GM18517 (cell line): ENCODE results near the gene SVIL.
"Not testable (repeated sequence)": the region's sequence is repeated elsewhere in the genome, so short reads cannot be mapped to it uniquely, and the experiment has no call there.

ENCODE experiments used
- ATAC-seq: cut with Tn5 transposase; IDR thresholded peaks from one replicate; pipeline ENCODE4 v1.9.1; 2021; ENCODE audit warnings: mild to moderate bottlenecking, moderate library complexity; ENCODE audit not compliant: unreplicated experiment

The SVIL gene

DNA sequence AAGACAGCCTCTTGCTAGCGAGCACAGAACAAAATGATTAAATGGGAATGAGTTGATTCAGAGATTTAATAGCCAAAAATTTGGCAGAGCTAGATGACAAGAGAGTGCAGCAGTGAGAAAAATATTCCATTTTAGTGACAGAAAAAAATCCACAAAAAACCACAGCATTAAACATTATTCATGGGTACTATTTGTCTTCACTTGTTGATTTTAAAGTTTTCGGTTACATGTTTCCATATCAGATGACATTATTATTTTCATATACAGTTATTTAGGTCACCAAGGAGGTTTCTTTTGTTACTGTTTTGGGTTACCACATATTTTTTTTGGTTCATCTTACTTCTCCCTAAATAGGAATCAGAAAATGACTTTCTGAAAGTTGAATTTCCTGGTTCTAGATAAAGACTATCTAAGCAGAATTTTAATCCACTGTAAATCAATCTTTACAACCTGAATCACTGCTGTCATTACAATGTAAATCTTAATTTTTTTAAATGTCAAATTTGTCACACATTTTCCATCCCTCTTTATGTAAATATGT is 87.9 kb downstream of the SVIL start:
- ATAC-seq: no peak

DNA sequence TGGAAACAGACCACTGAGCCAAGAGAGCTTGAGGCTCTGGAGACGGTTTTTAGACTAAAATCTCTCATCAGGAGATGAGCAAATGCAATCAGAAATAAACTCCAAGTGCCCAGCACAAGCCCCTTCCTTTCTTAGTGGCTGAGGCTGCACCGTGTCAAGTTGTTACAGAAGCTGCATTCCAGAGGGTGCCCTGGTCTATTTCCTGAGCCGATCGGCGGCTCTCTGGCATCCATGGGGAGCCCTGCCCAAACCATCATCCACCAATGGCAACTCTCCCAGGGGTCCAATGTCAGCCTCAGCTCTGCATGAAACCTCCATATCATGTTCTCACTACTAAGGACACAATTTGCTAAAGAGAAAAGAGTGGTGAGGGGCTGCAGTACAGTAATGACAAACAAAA is 89.6 kb downstream of the SVIL start:
- ATAC-seq: no peak

DNA sequence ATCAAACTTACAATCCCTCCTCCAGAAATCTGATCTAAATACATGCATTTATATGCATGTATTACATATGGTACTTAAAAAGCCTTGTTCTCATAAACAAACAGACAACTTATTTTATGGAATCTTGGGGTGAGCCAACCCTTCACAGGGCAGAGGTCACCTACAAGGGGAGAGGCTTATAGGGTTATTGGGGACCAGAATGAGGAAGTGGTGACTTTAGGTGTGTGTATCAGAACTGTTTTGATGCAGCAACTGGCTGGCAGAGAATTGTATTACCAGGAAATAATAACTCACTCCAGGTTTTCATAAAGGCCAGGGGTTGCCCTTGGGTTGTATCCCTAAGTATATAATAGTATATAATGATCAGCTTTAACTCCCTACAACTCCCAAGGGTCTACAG is 91.1 kb downstream of the SVIL start:
- ATAC-seq: no peak

DNA sequence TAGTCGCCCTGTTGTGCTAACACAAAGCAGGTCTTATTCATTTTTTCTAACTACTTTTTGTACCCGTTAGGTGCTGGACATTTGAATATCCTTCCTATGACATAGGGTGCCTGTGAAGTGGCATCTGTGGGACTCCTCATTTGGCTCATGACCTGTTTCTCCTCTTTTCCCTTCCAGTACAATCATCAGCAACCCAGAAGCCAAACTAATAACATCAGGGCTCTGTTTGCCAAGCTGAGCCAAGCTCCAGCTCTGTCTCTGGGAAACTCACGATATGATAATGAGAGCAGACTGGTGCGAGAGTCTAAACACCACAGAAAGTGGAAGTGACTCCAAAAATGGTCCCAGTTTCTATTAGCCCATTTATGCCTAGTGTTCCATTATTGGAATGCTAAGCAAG is 92.0 kb downstream of the SVIL start:
- no peak for ATAC-seq

DNA sequence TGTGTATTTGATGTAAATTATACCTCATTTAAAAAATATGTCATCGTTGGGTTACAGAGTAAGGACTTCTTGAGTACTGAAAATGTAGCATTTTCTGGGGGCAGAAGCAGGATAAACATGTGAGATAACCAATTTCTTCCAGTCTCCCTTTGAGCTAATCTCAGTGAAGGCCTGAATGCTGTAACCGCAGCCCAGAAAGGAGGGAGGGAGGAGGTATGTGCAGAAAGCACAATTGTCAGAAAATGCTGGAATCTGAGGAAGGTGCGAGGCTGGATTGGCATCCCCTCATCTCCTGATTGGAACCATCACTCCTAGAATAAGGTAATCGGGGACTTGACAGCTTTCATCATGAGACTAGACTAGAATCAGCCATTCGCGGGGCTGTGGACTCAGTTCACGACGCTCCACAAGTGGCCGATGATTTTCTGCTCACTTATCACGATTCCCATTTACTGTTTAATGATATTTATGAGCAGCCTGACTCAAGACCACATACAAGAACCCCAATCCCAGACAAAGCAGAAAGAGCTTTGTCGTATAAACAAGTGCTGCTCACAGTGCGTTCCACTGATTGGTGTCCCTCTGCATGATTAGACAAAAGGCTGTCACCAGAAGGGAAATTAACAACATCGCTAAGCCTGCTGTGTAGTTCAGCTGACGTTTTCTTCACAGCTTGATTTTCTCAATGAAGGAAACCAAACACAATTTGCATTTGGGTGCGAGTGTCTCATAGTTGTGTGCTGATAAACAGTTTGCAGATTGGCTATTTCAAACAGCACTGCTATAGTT is 93.2 kb downstream of the SVIL start:
- ATAC-seq: no peak

DNA sequence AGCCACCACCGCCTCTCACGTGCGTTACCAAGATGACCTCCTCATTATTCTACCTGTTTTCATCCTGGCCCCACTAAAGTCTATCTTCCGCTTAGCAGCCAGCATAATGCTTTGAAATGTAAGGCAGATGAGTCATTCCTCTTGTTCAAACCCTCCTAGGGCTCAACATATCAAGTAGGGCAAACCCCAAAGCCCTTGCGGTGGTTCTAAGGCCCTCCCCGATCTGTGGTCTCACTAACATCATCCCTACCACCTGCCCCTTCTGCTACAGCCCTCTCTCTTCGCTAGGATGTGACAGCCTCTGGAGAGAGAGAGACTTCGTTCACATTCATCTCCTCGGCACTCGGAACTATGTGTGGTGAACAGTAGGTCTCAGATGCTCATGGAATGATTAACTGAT is 94.8 kb downstream of the SVIL start:
- ATAC-seq: no peak

DNA sequence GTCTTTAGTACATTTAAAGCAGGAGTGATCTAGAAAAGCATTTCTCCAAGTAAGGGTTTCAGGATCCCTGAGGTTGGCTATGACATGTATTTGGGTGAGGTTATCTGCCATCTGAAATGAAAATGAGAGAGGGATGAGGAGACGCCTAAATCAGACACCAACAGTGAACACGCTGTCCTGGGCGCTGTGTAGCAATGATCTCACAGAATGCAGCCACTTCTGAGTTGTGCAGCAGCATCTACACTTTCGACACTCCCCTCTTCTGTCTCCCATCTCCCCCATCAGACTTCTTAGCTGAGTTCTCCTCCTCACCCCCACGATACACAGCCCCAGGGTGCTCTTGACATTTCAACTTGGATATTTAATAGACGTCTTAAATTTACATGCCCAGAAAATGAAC is 95.4 kb downstream of the SVIL start:
- ATAC-seq: no peak

DNA sequence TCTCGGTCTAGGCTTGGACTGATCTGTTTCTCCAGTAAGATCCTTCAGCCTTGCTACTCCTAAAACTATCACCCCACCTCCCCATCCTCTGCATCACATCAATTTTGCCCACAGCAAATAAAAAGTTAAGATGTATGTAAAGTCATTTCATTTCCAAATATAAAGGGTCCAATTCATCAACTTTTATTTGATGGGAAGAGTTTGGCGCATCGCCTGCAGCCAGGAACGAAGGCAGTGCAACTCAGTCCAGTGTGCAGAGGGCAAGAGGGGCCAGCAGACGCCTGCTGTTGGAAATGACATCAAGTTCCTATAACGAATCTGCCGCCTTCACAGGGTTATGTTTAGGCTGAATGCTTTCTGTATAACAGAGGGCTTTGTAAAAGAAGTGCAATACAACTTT is 97.0 kb downstream of the SVIL start:
- no peak for ATAC-seq

DNA sequence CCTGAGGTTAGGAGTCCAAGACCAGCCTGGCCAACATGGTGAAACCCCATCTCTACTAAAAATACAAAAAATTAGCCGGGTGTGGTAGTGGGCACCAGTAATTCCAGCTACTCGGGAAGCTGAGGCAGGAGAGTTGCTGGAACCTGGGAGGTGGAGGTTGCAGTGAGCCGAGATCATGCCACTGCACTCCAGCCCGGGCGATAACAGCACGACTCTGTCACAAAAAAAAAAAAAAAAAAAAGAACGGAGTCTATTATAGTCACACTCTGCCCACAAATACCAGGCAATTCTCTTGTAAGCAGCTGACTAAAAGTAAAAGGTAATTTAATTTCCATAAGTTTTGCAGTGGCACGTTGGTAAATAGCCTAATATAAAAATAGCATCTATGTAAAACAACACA is 98.1 kb downstream of the SVIL start:
- not testable (repeated sequence) for ATAC-seq

DNA sequence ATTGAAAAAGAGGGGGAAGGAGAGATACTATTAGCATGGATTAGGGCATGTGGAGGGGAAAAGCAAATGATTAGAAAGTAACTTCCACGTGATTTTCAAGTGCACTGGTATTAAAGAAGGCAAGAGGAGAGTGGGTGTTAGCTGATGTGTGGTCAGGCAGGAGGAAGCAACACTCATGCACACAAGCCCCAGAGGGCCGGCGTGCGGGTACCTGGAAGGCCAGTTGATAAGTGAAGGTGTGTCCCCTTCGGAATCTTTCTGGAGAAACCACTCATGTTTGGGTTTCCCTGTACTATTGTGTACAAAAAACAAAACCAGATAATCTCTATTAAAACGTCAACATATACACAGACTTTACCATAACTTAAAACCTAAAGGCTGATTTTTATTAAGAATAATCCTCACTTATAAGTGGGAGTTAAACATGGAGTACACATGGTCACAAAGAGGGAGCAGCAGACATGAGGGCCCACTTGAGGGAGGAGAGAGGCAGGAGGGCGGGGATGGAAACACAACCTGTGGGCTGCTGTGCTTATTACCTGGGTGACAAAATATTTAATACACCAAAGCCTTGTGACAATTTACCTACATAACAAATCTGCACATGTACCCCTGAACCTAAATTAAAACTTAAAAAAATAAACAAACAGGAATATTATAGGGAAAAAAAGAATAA is 98.9 kb downstream of the SVIL start:
- ATAC-seq: no peak

DNA sequence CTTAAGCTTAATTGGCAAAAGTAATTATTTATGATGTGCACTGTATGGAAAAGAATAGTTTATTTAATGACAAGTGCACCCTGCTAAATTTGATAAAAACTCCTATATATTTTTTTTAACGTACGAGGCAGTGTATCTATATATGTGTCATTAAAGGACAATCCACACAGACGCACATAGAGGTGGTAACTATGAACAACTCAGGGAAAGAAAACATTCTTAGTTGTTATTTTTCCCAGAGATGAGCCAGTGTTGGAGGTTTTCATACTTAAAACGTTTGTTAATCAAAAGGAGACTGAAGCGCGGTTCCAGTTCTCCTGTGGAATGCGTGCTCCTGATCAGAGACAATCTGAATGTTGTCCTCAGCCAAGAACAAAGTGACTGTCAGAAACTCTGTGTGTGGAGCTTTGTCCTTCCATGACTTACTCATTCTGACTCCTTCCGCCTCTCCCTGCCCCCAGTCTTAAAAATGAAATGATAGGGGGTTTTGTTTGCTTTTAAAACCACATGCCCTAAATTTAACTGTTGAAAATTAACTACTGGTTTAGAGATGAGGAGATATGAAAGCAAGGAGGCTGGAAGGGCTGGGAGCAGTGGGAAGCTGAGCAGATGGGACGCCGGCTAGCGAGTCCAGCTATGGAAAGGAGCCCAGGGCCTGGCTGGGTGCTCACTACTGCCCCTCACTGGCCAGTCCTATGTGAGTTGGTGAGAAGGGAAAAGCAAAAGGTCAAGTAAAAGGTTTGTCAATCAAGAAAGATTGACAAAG is 99.6 kb downstream of the SVIL start:
- ATAC-seq: no peak

DNA sequence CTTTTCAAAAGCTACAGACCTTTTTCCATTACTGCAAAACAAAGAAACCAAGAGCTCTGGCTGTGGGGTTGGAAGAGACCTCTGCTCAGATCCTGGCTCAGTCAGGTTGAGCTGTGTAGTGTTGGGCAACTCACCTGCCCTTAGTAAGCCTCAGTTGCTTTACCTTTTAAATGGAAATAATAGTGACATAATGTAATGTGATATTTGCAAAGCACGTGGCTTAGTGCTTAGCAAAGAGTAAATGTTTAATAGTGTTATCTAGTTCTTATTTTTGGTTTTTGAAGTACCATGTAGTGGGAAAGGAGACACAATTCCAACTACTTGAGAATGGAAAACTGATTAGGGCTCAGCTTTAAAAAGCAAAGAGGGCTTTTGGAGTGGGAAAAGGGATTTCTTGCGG is 100.2 kb downstream of the SVIL start:
- no peak for ATAC-seq

DNA sequence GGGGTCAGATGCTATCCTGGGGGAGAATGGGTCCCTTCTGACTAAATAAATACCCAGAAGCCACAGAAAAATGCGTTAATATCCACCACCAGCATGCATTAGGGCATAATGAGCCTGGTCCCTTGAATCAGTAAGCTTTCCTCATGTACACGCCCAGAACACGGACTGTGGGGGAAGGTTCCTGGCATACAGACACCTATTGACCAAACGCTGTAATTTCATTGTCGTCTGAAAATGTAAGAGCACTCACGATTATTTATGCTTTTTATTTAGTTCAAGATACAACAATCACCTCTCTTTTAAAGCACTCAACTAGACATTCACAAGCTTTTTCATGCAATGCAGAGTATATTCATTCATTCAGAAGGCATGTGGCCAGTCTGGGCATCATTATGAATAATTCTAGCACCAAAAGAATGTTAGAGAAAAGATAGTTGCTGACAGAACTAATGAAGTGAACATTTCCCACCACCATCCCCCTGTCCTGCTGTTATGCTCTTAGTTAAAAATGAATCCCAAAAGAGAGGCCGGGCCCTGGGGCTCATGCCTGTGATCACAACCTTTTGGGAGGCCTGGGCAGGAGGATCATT is 101.0 kb downstream of the SVIL start:
- ATAC-seq: no peak

DNA sequence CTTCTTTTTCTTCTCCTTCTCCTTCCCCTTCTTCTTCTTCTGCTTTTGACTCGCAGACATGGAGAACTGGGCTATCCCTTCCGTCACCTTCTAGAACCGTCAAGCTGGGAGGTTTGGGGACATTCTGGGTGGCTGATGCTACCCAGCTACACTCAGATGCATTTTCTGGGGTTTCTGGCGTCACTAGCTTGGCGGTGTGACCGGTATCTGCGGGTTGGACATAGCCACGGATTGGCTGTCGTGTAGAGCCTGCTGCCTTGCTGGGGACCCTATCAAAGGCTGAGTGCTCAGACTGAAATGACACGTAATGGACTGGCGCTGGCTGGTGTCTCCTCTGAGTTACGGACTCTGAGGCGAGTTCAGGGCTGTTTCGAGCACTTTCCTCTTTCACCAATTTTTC is 101.7 kb downstream of the SVIL start:
- no peak for ATAC-seq

DNA sequence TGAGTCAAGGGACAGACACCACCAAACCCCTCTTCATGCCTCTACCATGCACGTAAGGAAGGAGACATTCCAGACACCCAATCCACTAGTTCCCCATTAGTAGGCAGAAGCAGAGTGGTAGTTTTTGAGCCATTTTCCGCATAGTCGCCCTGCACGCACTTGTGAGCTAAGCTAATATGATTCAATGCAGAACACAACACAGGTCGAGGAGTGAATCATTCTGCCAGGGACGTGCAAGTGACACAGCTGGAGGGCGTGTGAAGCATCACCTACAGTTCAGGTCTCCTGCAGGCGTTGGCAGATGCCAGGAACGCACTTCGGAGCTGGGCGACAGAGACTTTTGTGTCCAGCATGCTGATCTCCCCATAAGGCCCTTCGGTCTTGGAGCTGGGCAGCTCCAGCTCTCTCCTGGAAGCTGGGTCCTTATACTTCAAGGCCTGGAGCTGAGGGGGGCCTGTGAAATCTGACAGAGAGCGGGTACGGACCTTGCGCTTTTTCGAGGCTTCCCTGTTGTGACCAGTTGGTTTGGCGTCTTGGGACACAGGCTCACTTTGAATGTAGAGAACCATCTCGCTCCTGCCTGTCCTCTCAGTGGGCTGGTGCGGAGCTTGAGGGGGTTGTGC is 102.4 kb downstream of the SVIL start:
- ATAC-seq: no peak

DNA sequence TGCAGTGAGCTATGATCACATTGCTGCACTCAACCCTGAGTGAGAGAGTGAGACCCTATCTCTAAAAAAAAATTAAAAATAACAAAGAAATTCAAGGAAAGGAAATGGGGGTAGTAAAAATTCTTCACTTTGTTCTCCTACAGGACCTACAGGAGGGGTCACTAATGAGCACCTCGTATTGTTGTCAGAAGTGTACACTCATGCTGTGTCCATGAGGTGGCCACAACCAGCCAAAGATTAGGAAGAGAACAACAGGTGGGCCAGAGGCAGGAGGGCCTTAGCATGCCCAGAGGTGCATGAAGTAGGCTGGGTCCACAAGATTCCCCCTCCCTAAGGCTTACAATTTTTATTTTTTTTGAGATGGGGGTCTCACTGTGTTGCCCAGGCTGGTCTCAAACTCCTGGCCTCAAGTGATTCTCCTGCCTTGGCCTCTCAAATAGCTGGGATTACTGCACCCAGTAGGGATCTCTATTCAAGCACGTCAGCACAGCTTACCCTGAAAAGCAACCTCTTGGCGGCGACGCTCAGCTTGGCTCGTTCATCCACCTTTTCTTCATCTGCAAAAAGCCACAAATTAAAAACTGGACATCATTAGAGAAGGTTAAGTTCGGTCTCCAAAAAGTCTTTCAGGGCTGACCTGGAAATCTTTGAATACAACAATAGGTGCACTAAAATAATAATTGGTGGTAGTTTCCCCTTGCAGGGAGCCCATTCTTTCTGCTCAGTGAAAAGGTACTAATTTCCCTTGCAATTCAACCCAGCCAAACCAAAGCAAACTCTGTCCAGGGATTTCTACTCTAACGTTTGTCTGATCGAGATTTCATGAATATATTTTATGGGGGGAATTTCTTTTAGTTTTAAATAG is 104.4 kb downstream of the SVIL start:
- no peak for ATAC-seq

DNA sequence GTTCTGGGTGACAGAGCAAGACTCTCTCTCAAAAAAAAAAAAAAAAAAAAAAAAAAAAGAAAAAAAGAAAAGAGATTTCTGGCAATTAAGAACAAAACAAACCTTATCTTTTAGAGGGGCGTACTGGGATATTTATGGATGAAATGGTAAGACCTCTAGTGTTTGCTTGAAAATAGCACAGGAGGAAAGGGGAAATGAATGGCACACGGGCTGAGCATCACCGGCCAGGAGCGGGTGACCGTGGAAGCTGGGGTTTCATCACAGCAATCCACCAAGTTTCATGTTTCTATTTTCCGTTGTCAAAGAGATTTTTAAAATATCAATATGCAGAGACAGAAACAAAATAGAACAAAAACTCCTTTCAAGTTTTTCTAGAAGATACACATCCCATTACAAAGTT is 105.6 kb downstream of the SVIL start:
- no peak for ATAC-seq

DNA sequence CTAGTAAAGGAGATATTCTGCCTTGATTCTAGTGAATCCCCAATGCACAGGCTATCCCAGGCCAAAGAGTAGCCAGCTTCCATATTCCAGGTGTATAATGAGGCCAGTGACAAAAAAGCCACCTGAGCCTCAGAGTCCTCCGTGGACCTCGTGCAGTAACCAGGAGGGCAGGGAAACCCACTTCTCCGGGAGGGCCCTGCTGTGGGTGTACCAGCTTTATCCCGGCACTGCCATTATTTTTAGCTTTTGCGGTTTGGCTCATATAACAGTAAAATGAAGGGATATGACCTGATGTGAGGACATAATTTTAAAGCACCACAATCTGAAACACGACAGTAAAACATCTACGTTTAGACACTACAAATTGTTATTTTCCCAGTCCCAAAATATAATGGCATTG is 109.0 kb downstream of the SVIL start:
- no peak for ATAC-seq

DNA sequence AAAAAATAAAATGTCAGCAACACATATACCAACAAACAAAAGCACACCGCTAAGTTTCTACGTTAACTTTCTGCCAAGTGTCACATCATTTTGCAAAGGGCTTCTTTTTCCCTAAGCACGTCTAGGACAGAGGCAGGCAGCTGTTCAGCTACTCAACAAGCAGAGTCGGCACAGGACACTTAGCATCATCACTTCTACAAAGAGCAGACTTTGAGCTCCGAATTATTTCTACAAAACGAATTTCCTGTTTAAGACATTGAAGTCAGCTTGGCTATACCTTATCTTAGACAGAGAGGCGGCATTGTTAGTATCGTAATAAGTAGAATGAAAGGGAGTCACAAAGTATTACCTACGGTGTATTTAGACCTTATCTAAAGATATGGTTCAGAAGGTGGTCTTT is 110.1 kb downstream of the SVIL start:
- ATAC-seq: no peak

DNA sequence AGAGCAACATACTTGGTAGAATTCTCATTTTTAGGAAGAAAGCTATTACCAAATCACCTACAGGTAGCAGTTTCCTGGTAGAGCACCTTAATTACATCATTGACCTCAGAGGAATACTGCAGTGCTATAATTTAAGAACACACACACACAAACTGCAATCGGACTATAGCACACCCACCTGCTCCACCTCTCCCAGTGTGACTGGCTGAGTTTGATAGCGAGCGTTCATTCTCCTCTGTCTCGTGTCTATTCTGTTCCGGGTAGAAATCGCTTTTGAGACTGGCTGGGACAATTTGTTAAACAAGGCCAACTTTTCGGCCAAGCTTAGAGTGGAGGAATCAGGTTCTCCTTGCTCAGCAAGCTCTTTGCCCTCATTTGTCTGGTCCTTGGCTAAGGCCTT is 110.5 kb downstream of the SVIL start:
- ATAC-seq: no peak
